Mesendoderm (in vitro differentiated cells): Measurements from ENCODE around the gene POC1A.

ENCODE experiments used
- DNase-seq: peaks from one replicate; pipeline ENCODE4 v3.0.0; 2013
- H2AK5ac ChIP-seq: 2 replicates; pipeline ENCODE4 v1.6.1; 2013; ENCODE audit warnings: low read length, inconsistent platforms
- H2BK120ac ChIP-seq: 2 replicates; pipeline ENCODE4 v1.6.1; 2013; ENCODE audit warnings: low read depth, mild to moderate bottlenecking, low read length, moderate library complexity, mixed read lengths
- H2BK15ac ChIP-seq: replicated peaks from 2 replicates; pipeline ENCODE4 v1.6.1; 2013; ENCODE audit warnings: low read depth, mild to moderate bottlenecking, moderate library complexity
- H2BK5ac ChIP-seq: 2 replicates; pipeline ENCODE4 v1.6.1; 2013; ENCODE audit warnings: low read length, inconsistent platforms
- H3K18ac ChIP-seq: 2 replicates; pipeline ENCODE4 v1.6.1; 2013; ENCODE audit warnings: mild to moderate bottlenecking, low read length, mixed read lengths
- H3K23ac ChIP-seq: one replicate; pipeline ENCODE4 v1.6.1; 2013; ENCODE audit warnings: low read length
- H3K27ac ChIP-seq: 2 replicates; pipeline ENCODE4 v1.5.1; 2013; ENCODE audit warnings: low read depth, mild to moderate bottlenecking, inconsistent platforms, low read length, moderate library complexity
- H3K27me3 ChIP-seq: 2 replicates; pipeline ENCODE4 v1.6.1; 2013; ENCODE audit warnings: low read length, control low read depth, mild to moderate bottlenecking, inconsistent platforms; ENCODE audit not compliant: insufficient read depth, poor library complexity
- H3K36me3 ChIP-seq: 2 replicates; pipeline ENCODE4 v1.6.1; 2013; ENCODE audit warnings: low read length, inconsistent platforms; ENCODE audit not compliant: control insufficient read depth, insufficient read depth
- H3K4ac ChIP-seq: one replicate; pipeline ENCODE4 v1.6.1; 2013; ENCODE audit warnings: low read depth, mild to moderate bottlenecking, low read length, moderate library complexity
- H3K4me1 ChIP-seq: 2 replicates; pipeline ENCODE4 v1.6.1; 2013; ENCODE audit warnings: low read depth, low read length, inconsistent platforms; ENCODE audit not compliant: control insufficient read depth
- H3K4me2 ChIP-seq: 2 replicates; pipeline ENCODE4 v1.6.1; 2013; ENCODE audit warnings: low read length
- H3K4me3 ChIP-seq: 2 replicates; pipeline ENCODE4 v1.5.1; 2013; ENCODE audit warnings: mild to moderate bottlenecking, low read length
- H3K56ac ChIP-seq: one replicate; pipeline ENCODE4 v1.6.1; 2013; ENCODE audit warnings: low read length
- H3K79me1 ChIP-seq: 2 replicates; pipeline ENCODE4 v1.6.1; 2013; ENCODE audit warnings: low read length, inconsistent platforms
- H3K79me2 ChIP-seq: 2 replicates; pipeline ENCODE4 v1.6.1; 2013; ENCODE audit warnings: mild to moderate bottlenecking, low read length; ENCODE audit not compliant: control insufficient read depth, insufficient read depth
- H3K9ac ChIP-seq: 2 replicates; pipeline ENCODE4 v1.6.1; 2013; ENCODE audit warnings: low read length, inconsistent platforms
- H4K5ac ChIP-seq: one replicate; pipeline ENCODE4 v1.6.1; 2013; ENCODE audit warnings: low read length
- H4K8ac ChIP-seq: one replicate; pipeline ENCODE4 v1.6.1; 2013; ENCODE audit warnings: low read depth, mild to moderate bottlenecking, control low read depth, low read length, moderate library complexity
- WGBS: extraction: QIAGEN DNeasy Blood & Tissue Kit; methylation state at CpG from one replicate; pipeline ENCODE4 v1.1.7; 2013; ENCODE audit warnings: low lambda C conversion rate, missing lambda C conversion rate; ENCODE audit not compliant: insufficient coverage; ENCODE audit errors: extremely low coverage; 5-methylcytosine and 5-hydroxymethylcytosine counted together

The POC1A gene

GRCh38 chr3:52130966-52131622, 23.1 kb downstream of the POC1A start:
- no peak overlapping the region for H4K8ac ChIP-seq
- no peaks in the 10 kb centered on the region for H3K36me3 ChIP-seq
- no CpG with 5 or more reads among the region's 14 CpGs for WGBS

DNA sequence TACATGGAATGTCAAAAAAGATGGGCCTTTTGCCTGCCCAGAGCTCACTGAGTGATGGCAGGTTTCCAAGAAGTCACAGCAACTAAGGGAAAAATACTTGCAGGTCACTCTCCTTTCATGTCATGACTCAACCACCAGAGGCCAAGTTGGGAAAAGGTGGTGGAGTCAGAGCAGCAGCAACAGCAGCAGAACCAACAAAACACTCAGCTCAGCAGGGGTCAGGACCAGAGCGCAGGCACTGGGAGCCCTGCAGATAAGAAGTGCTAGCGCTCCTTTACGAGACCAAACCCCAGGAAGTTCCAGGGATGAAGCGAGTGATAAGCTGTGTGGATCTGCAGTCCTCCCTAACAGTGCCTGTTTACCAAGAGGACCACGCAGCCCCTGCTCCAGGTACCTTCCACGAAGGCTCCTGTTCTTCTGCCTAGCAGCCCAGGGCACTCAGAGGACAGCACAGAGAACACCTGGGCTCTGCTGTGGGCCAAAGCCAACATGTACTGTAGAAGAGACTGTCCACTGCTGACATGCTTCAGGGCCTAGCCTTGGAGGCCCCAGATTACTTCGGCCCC, 26.0 kb downstream of the POC1A start:
- no CpG with 5 or more reads among the region's 7 CpGs for WGBS
- H3K27me3 ChIP-seq: no peaks in the 10 kb centered on the region
- DNase-seq: peak; percentile 96

More at GRCh38 chr3:52130966-52131622, 23.1 kb downstream of the POC1A start:
- no peak overlapping the region for H3K9ac ChIP-seq
- H3K4ac ChIP-seq: no peak overlapping the region
- H3K79me1 ChIP-seq: no peaks in the 10 kb centered on the region
- H3K4me2 ChIP-seq: no peak overlapping the region
- no peak overlapping the region for H3K27ac ChIP-seq
- no peak overlapping the region for H2BK120ac ChIP-seq
- H3K56ac ChIP-seq: no peak overlapping the region
- H3K4me1 ChIP-seq: peaks cover 3% of the 10 kb centered on the region
- H2BK5ac ChIP-seq: no peak overlapping the region
- H3K79me2 ChIP-seq: no peaks in the 10 kb centered on the region
- no peak overlapping the region for H3K23ac ChIP-seq
- H2AK5ac ChIP-seq: no peak overlapping the region
- H3K27me3 ChIP-seq: no peaks in the 10 kb centered on the region
- H3K18ac ChIP-seq: no peak overlapping the region
- no peak overlapping the region for H4K5ac ChIP-seq
- DNase-seq: no peak
- no peak overlapping the region for H3K4me3 ChIP-seq
- H2BK15ac ChIP-seq: no peak overlapping the region

GRCh38 chr3:52126500-52126899, 27.7 kb downstream of the POC1A start:
- WGBS: no CpG with 5 or more reads among the region's 6 CpGs

More for the DNA sequence above, 26.0 kb downstream of the POC1A start:
- Histone ChIP-seq H3K79me1 (no peaks in the 10 kb centered on the region), H2AK5ac (peak overlapping the region; percentile 37), H3K4ac (no peak overlapping the region), H3K27ac (peak overlapping the region; percentile 60), H2BK5ac (peak overlapping the region; percentile 53), H3K4me3 (no peak overlapping the region), H4K8ac (no peak overlapping the region), H3K56ac (peak overlapping the region; percentile 37), H3K4me2 (no peak overlapping the region), H2BK120ac (no peak overlapping the region), H3K36me3 (no peaks in the 10 kb centered on the region), H3K9ac (peak overlapping the region; percentile 17), H3K23ac (no peak overlapping the region), H4K5ac (no peak overlapping the region), H3K4me1 (peaks cover 3% of the 10 kb centered on the region), H3K79me2 (no peaks in the 10 kb centered on the region), H2BK15ac (no peak overlapping the region), H3K18ac (no peak overlapping the region)

GRCh38 chr3:52126036-52126435, 28.2 kb downstream of the POC1A start:
- H3K56ac ChIP-seq: no peak overlapping the region
- no peak overlapping the region for H3K27ac ChIP-seq
- peaks cover 3% of the 10 kb centered on the region for H3K4me1 ChIP-seq
- no peak overlapping the region for H2BK120ac ChIP-seq
- no peak overlapping the region for H3K9ac ChIP-seq
- no peak overlapping the region for H4K8ac ChIP-seq
- H3K36me3 ChIP-seq: no peaks in the 10 kb centered on the region
- H2BK15ac ChIP-seq: no peak overlapping the region
- no peak overlapping the region for H2BK5ac ChIP-seq
- no peak overlapping the region for H3K4me3 ChIP-seq
- no peaks in the 10 kb centered on the region for H3K79me1 ChIP-seq
- no peak overlapping the region for H3K4me2 ChIP-seq
- WGBS: no CpG with 5 or more reads among the region's 4 CpGs
- no peak overlapping the region for H2AK5ac ChIP-seq
- no peaks in the 10 kb centered on the region for H3K79me2 ChIP-seq
- H3K18ac ChIP-seq: no peak overlapping the region
- DNase-seq: no peak
- H3K23ac ChIP-seq: no peak overlapping the region
- H3K4ac ChIP-seq: no peak overlapping the region
- no peaks in the 10 kb centered on the region for H3K27me3 ChIP-seq
- no peak overlapping the region for H4K5ac ChIP-seq

More at GRCh38 chr3:52126500-52126899, 27.7 kb downstream of the POC1A start:
- Histone ChIP-seq H3K4me2 (no peak overlapping the region), H3K4ac (no peak overlapping the region), H3K27ac (no peak overlapping the region), H3K79me1 (no peaks in the 10 kb centered on the region), H2AK5ac (no peak overlapping the region), H3K4me1 (peaks cover 3% of the 10 kb centered on the region), H2BK120ac (no peak overlapping the region), H3K79me2 (no peaks in the 10 kb centered on the region), H3K9ac (no peak overlapping the region), H3K4me3 (no peak overlapping the region), H3K23ac (no peak overlapping the region), H2BK5ac (no peak overlapping the region), H3K18ac (no peak overlapping the region), H3K27me3 (no peaks in the 10 kb centered on the region), H3K56ac (no peak overlapping the region), H3K36me3 (no peaks in the 10 kb centered on the region), H2BK15ac (no peak overlapping the region), H4K5ac (no peak overlapping the region), H4K8ac (no peak overlapping the region)
- DNase-seq: no peak

DNA sequence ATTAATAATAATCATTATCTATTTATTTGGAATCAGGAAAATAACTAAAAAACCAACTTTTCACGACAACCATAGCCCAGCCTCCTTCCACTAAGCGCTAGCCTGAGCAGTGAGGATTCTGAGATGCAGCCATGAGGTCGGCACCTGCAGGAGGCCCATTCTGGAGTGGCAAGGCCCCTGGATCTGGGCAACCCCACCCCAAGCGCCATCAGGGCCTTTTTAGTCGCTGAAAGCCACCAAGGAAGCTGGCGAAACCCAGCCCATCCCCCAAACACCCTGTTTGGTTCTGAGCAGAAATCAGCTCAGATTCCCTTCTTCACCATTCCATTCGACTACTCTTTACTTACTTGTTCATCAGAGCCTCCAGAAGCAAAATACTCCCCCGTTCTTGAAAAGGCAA, 29.5 kb downstream of the POC1A start:
- DNase-seq: no peak
- WGBS: no CpG with 5 or more reads among the region's 8 CpGs
- Histone ChIP-seq H2BK15ac (no peak overlapping the region), H3K27ac (no peak overlapping the region), H2AK5ac (no peak overlapping the region), H3K4me1 (peaks cover 3% of the 10 kb centered on the region), H3K4me3 (no peak overlapping the region), H4K8ac (no peak overlapping the region), H3K36me3 (no peaks in the 10 kb centered on the region), H3K79me2 (no peaks in the 10 kb centered on the region), H3K9ac (no peak overlapping the region), H3K18ac (no peak overlapping the region), H3K4ac (no peak overlapping the region), H3K56ac (no peak overlapping the region), H3K23ac (no peak overlapping the region), H4K5ac (no peak overlapping the region), H3K79me1 (no peaks in the 10 kb centered on the region), H2BK120ac (no peak overlapping the region), H2BK5ac (no peak overlapping the region), H3K27me3 (no peaks in the 10 kb centered on the region), H3K4me2 (no peak overlapping the region)
